Astrocyte (in vitro differentiated cells and primary cell): Measurements from ENCODE around the gene INPP4B. TPM values are rescaled to one million over a fixed set of nuclear protein-coding genes. Genes with fewer than 3 reads are reported as not detected.

ENCODE experiments used
- DNase-seq: peaks from one replicate; pipeline ENCODE4 v3.0.0-alpha.2; 2010; ENCODE audit warnings: low read depth
- FAIRE-seq: peaks from 2 replicates; lab custom pipeline; 2011; peaks lifted over from hg19 to GRCh38; lab: Jason Lieb, UNC
- H2AFZ ChIP-seq: 2 replicates; pipeline ENCODE4 v1.6.0; 2012; ENCODE audit warnings: low read depth, low read length, inconsistent platforms
- H3K27ac ChIP-seq: 2 replicates; pipeline ENCODE4 v1.5.1; 2011; ENCODE audit warnings: low read depth, low read length, inconsistent platforms
- H3K27me3 ChIP-seq: 2 replicates; pipeline ENCODE4 v1.6.0; 2011; ENCODE audit warnings: low read length, inconsistent platforms; ENCODE audit not compliant: insufficient read depth
- H3K36me3 ChIP-seq: 2 replicates; pipeline ENCODE4 v1.5.1; 2011; ENCODE audit warnings: low read length, inconsistent platforms; ENCODE audit not compliant: insufficient read depth
- H3K4me1 ChIP-seq: 2 replicates; pipeline ENCODE4 v1.5.1; 2011; ENCODE audit warnings: low read length, inconsistent platforms; ENCODE audit not compliant: insufficient read depth
- H3K4me2 ChIP-seq: 2 replicates; pipeline ENCODE4 v1.6.0; 2012; ENCODE audit warnings: low read length, inconsistent platforms
- H3K4me3 ChIP-seq: 2 replicates; pipeline ENCODE4 v1.5.1; 2011; ENCODE audit warnings: low read depth, mild to moderate bottlenecking, low read length, inconsistent platforms; ENCODE audit not compliant: insufficient read depth
- H3K79me2 ChIP-seq: 2 replicates; pipeline ENCODE4 v1.6.0; 2012; ENCODE audit warnings: mild to moderate bottlenecking, low read length, inconsistent platforms; ENCODE audit not compliant: insufficient read depth
- H3K9ac ChIP-seq: 2 replicates; pipeline ENCODE4 v1.6.0; 2012; ENCODE audit warnings: mild to moderate bottlenecking, low read length, inconsistent platforms
- H3K9me3 ChIP-seq: 2 replicates; pipeline ENCODE4 v1.5.1; 2012; ENCODE audit warnings: low read depth, mild to moderate bottlenecking, low read length, inconsistent platforms; ENCODE audit not compliant: insufficient read depth
- H4K20me1 ChIP-seq: 2 replicates; pipeline ENCODE4 v1.6.0; 2012; ENCODE audit warnings: low read length, inconsistent platforms; ENCODE audit not compliant: insufficient read depth
- H3K27ac Mint-ChIP-seq: one replicate; pipeline ENCODE4 v1.8.0; 2021; ENCODE audit warnings: mild to moderate bottlenecking, mixed read lengths; ENCODE audit not compliant: unreplicated experiment
- H3K27me3 Mint-ChIP-seq: one replicate; pipeline ENCODE4 v1.8.0; 2021; ENCODE audit warnings: low read depth, mixed read lengths; ENCODE audit not compliant: unreplicated experiment
- H3K36me3 Mint-ChIP-seq: one replicate; pipeline ENCODE4 v1.8.0; 2021; ENCODE audit warnings: low read depth, mixed read lengths; ENCODE audit not compliant: unreplicated experiment
- H3K4me1 Mint-ChIP-seq: one replicate; pipeline ENCODE4 v1.8.0; 2021; ENCODE audit warnings: low read depth, mixed read lengths; ENCODE audit not compliant: unreplicated experiment
- H3K4me3 Mint-ChIP-seq: one replicate; pipeline ENCODE4 v1.8.0; 2021; ENCODE audit warnings: mild to moderate bottlenecking, moderate library complexity, mixed read lengths; ENCODE audit not compliant: unreplicated experiment
- H3K9me3 Mint-ChIP-seq: one replicate; pipeline ENCODE4 v1.8.0; 2021; ENCODE audit warnings: mild to moderate bottlenecking, mixed read lengths; ENCODE audit not compliant: unreplicated experiment
- CTCF ChIP-seq: IDR thresholded peaks from 2 replicates; pipeline ENCODE4 v1.5.1; 2011; ENCODE audit warnings: low read depth, mild to moderate bottlenecking, inconsistent platforms, low read length, moderate library complexity; ENCODE audit not compliant: insufficient read depth
- EZH2 ChIP-seq: IDR thresholded peaks from 2 replicates; pipeline ENCODE4 v1.6.1; 2012; ENCODE audit warnings: mild to moderate bottlenecking, low read length, inconsistent platforms; ENCODE audit not compliant: insufficient read depth
- total RNA-seq: library from RNA; stranded (reverse); gene quantifications from 2 replicates; pipeline ENCODE4 v1.2.1, GENCODE V29; 2021

Gene INPP4B
- total RNA-seq, 1 donor from 2014 or later: 2.8 TPM

- H4K20me1 ChIP-seq: no peaks in the 10 kb centered on the region
- H3K9ac ChIP-seq: no peak overlapping the region
- no peaks in the 10 kb centered on the region for H3K36me3 ChIP-seq
- no peak overlapping the region for H3K4me3 Mint-ChIP-seq
- H3K9me3 ChIP-seq: no peaks in the 10 kb centered on the region
- H3K27me3 Mint-ChIP-seq: no peaks in the 10 kb centered on the region
- peak overlapping the region; percentile 35 for H3K27ac Mint-ChIP-seq
- DNase-seq (no peak), FAIRE-seq (peak; percentile 52)
- no peaks in the 10 kb centered on the region for H3K9me3 Mint-ChIP-seq
- peaks cover 13% of the 10 kb centered on the region for H3K4me1 Mint-ChIP-seq
- H3K4me2 ChIP-seq: no peak overlapping the region
- no peak overlapping the region for H3K4me3 ChIP-seq
- no peaks in the 10 kb centered on the region for H3K27me3 ChIP-seq
- TF ChIP-seq CTCF (no peak), EZH2 (no peak)
- no peaks in the 10 kb centered on the region for H3K79me2 ChIP-seq
- H3K4me1 ChIP-seq: peaks cover 2% of the 10 kb centered on the region
- H2AFZ ChIP-seq: no peak overlapping the region
- no peaks in the 10 kb centered on the region for H3K36me3 Mint-ChIP-seq
- H3K27ac ChIP-seq: no peak overlapping the region
Observed at GRCh38 chr4:142236268-142236667, 609.8 kb downstream of the INPP4B start.

- peaks cover 4% of the 10 kb centered on the region for H3K4me1 Mint-ChIP-seq
Observed at GRCh38 chr4:142231787-142232186, 614.3 kb downstream of the INPP4B start.

More at GRCh38 chr4:142231787-142232186, 614.3 kb downstream of the INPP4B start:
- Mint-ChIP-seq H3K36me3 (no peaks in the 10 kb centered on the region), H3K27ac (no peak overlapping the region), H3K4me3 (no peak overlapping the region), H3K9me3 (no peaks in the 10 kb centered on the region), H3K27me3 (no peaks in the 10 kb centered on the region)
- Histone ChIP-seq H3K4me1 (no peaks in the 10 kb centered on the region), H3K4me3 (no peak overlapping the region), H3K36me3 (no peaks in the 10 kb centered on the region), H3K27ac (no peak overlapping the region), H2AFZ (no peak overlapping the region), H3K27me3 (no peaks in the 10 kb centered on the region), H3K9me3 (no peaks in the 10 kb centered on the region), H3K79me2 (no peaks in the 10 kb centered on the region), H4K20me1 (no peaks in the 10 kb centered on the region), H3K9ac (no peak overlapping the region), H3K4me2 (no peak overlapping the region)
- FAIRE-seq (no peak), DNase-seq (no peak)
- TF ChIP-seq EZH2: no peak
- no peak for TF ChIP-seq CTCF
